Measurements from ENCODE around the gene CACNB4. TPM values are rescaled to one million over a fixed set of nuclear protein-coding genes. Genes with fewer than 3 reads are reported as not detected.
A peak's percentile ranks its signal among the peaks of the same experiment; 100 is the strongest.
"Not testable (repeated sequence)": the region's sequence is repeated elsewhere in the genome, so short reads cannot be mapped to it uniquely, and the experiment has no call there.

Gene CACNB4
- total and polyA plus RNA-seq, 9 of the 15 experiments (the other 6 are each of a cell fraction or from before 2014, with no cell fraction given), result 0.01 to 0.20 (median 0.04) TPM; not detected in 1

DNA sequence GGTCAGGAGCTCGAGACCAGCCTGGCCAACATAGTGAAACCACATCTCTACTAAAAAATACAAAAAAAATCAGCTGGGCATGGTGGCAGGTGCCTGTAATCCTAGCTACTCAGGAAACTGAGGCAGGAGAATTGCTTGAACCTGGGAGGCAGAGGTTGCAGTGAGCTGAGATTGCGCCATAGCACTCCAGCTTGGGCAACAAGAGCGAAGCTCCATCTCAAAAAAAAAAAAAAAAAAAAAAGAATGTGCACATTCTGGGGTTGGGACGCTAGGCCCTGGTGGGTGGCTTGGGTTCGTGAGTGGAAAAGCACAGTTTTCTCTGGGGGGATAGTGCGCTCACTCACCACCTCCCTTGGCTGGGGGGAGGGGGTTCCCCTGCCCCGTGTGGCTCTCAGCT lies 183.2 kb downstream of the CACNB4 start:
- H3K9me3 ChIP-seq (replicated peaks; ENCODE audit: control insufficient read depth, insufficient read depth, low read depth, low read length); BruUV-seq (replicated peaks); H3K79me2 ChIP-seq (ENCODE audit: control insufficient read depth, insufficient read depth, low read length); DNase-seq (ENCODE audit: extremely low read depth in 1 of 4, low spot score in 3 of 4); ATAC-seq; H3K4me1 ChIP-seq (replicated peaks in 1 of 2; ENCODE audit: control insufficient read depth in 2 of 2, insufficient read depth in 2 of 2, low read length in 2 of 2); H3K9ac ChIP-seq (ENCODE audit: insufficient read depth in 1 of 2, low read depth in 2 of 2, low read length in 2 of 2); H3K36me3 ChIP-seq (ENCODE audit: control insufficient read depth, insufficient read depth, low read length); H4K20me1 ChIP-seq (replicated peaks; ENCODE audit: control insufficient read depth, insufficient read depth, low read length); H3K4me3 ChIP-seq; H3K4me2 ChIP-seq (ENCODE audit: insufficient read depth, low read length); in situ Hi-C loops (cut with MboI); H3K27ac ChIP-seq (ENCODE audit: extremely low read depth, low read depth, low read length); H3K9me1 ChIP-seq (ENCODE audit: control insufficient read depth, insufficient read depth, low read length); CTCF ChIA-PET (ENCODE audit: low intra/inter-chr PET ratio); FAIRE-seq; intact Hi-C loops (cut with micrococcal nuclease); TF ChIP-seq CEBPG (CRISPR knock-in tag; IDR thresholded peaks at IDR 0.05): not testable (repeated sequence)
- POLR2A ChIA-PET, result interaction anchor here (0.9 kb wide), 2 partner anchors 9 to 13 kb away, joined by 4 read pairs; no protein-coding TSS in a partner anchor
- TF ChIP-seq CEBPG (tag; conservative IDR thresholded peaks at IDR 0.05 in 1 of 2, IDR thresholded peaks at IDR 0.05 in 1 of 2) (peak in 1 of 2 experiments; percentile 52; a peak in 1 of 4 replicates), ZNF589 (CRISPR knock-in tag; IDR thresholded peaks at IDR 0.05; ENCODE audit: low read depth) (0 out of 2 replicates have a peak, but pooled peaks have one; percentile 42)
- TF ChIP-seq, protein P1, sequence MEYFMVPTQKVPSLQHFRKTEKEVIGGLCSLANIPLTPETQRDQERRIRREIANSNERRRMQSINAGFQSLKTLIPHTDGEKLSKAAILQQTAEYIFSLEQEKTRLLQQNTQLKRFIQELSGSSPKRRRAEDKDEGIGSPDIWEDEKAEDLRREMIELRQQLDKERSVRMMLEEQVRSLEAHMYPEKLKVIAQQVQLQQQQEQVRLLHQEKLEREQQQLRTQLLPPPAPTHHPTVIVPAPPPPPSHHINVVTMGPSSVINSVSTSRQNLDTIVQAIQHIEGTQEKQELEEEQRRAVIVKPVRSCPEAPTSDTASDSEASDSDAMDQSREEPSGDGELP (CRISPR knock-in tag; IDR thresholded peaks at IDR 0.05; ENCODE audit: borderline replicate concordance), result peak; percentile 29; the same call in 1 of the 2 replicates
- H3K27me3 ChIP-seq (ENCODE audit: control insufficient read depth in 2 of 2, insufficient read depth in 2 of 2, low read length in 2 of 2), result peaks cover 2 to 15% of the 10 kb centered on the region in 2 experiments; a peak in 2 of 5 replicates
- WGBS (ENCODE audit: insufficient coverage, low coverage, missing lambda C conversion rate), result 28% methylated on average over 4 of the region's 7 CpGs
- H2AFZ ChIP-seq (ENCODE audit: low read depth, low read length), result peak overlapping the region; percentile 52; the same call in 1 of the 2 replicates

All from K562 (cell line).